GM12872 (cell line): Measurements from ENCODE around the gene RRAD.

Source experiments
- TF ChIP-seq, protein P1 (sequence below): IDR thresholded peaks from 3 replicates; pipeline ENCODE4 v1.5.1; 2011; ENCODE audit warnings: low read depth, mild to moderate bottlenecking, low read length, moderate library complexity; ENCODE audit not compliant: insufficient read depth

The RRAD gene

DNA sequence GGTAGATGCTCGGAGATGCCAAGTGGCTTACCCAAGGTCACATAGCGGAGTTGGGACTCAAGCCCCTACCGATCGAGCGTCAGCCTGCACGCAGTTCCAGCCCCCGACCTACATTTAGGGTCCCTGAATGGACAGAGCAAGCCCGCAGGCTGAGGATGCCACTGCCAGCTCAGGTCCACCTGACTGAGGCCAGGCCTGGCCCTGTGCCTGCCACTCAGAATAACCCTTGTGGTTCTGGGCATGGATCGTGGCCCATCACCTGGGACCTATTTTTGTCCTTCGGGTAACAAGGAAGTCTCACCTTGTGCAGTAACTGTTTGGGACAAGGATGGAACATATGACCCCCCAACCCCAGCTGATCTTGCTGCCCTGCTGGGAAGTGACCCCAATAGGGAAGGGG, 23.7 kb downstream of the RRAD start:
- TF ChIP-seq, protein P1, sequence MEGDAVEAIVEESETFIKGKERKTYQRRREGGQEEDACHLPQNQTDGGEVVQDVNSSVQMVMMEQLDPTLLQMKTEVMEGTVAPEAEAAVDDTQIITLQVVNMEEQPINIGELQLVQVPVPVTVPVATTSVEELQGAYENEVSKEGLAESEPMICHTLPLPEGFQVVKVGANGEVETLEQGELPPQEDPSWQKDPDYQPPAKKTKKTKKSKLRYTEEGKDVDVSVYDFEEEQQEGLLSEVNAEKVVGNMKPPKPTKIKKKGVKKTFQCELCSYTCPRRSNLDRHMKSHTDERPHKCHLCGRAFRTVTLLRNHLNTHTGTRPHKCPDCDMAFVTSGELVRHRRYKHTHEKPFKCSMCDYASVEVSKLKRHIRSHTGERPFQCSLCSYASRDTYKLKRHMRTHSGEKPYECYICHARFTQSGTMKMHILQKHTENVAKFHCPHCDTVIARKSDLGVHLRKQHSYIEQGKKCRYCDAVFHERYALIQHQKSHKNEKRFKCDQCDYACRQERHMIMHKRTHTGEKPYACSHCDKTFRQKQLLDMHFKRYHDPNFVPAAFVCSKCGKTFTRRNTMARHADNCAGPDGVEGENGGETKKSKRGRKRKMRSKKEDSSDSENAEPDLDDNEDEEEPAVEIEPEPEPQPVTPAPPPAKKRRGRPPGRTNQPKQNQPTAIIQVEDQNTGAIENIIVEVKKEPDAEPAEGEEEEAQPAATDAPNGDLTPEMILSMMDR: no peak

- TF ChIP-seq, protein P1: no peak
Measured at GRCh38 chr16:66900721-66901441, 24.5 kb downstream of the RRAD start.

DNA sequence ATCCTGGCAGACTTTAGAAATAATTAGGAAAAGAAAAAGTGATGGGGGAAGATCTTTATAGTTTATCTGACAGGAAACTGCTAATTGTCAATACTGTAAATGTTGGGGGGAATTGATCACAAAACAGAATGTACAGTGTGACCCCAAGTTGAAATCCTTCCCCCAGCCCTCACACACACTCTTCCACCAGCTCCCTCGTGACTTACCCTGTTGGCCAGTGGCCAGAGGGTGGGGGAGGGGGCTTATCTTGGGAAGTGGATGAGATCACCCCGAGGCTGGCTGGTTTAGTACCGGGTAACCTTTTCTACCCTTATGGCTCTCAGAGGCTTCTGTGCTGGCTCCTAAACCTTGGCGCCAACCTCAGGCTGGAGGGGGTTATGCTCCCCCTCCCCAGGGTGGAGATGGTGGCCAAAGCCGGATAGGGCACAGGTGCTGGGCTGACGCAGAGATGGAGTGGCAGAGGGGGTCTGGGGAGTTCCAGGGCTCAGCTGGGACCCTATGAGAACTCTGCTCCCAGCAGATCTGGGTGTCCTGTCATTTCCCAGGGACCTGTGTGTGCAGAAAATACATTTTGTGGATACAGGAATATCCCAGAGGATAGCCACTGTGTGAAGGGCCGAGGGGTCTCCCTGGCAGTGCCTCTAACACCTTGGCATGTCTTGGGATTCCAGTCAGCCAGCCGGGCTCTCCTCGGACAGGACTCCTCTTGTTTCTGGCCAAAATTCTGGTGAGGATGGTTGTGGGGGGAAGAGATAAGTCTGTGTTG, 25.2 kb downstream of the RRAD start:
- TF ChIP-seq, protein P1: no peak

- TF ChIP-seq, protein P1: no peak
Measured at GRCh38 chr16:66899310-66899944, 25.9 kb downstream of the RRAD start.

DNA sequence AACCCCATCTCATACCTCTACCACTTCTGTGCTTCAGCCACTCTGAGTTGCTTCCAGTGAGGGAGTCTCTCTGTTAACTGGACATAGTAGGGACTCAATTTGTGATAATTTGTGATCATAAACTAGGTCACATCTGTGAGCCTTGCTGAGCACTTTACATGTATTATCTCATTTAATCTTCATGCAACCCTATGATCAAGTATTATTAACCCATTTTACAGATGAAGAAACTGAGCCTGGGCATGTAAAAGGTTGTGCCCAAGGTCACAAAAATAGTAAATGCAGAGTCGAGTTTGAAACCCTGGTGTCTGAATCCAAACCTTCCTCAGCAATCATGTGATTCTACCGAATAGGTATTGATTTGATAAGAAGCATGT, 26.4 kb downstream of the RRAD start:
- TF ChIP-seq, protein P1: no peak

DNA sequence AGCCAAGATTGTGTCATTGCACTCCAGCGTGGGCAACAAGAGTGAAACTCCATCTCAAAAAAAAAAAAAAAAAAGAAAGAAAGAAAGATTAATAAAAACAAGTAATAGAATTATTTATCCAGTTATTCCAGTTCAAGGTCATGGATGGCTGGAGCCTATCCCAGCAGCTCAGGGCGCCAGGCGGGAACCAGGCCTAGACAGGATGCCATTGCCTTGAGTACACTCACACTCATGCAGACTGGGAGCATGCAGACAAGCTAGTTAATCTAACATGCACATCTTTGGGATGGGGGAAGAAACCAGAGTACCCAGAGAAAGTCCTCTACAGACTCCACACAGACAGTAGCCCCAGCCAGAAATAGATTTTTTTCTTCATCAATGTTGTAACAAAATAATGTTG, 27.1 kb downstream of the RRAD start:
- TF ChIP-seq, protein P1: no peak

DNA sequence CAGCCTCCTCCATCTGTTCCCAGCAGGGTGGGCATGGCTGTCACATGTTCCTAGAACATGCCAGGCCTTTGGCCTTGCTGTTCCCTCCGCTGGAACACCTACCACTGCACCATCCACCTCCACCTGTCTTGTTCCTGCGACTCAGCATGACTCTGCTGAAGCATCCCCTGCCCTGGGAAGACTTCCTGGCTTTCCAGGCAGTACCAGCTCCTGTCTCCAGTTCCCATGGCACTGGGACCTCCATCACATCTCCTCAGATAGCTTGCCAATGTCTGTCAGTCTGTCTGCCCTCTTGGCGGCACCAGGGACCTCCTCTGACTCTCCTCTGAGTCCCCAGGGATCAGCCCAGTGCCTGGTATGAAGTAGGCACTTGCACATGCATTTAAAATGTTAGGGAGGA, 29.3 kb downstream of the RRAD start:
- TF ChIP-seq, protein P1: no peak
